Astrocyte (in vitro differentiated cells and primary cell): ENCODE results near the gene FLRT2. TPM values are rescaled to one million over a fixed set of nuclear protein-coding genes. Genes with fewer than 3 reads are reported as not detected.
A peak's percentile ranks its signal among the peaks of the same experiment; 100 is the strongest.

ENCODE experiments used
- DNase-seq: peaks from one replicate; pipeline ENCODE4 v3.0.0-alpha.2; 2010; ENCODE audit warnings: low read depth
- FAIRE-seq: peaks from 2 replicates; lab custom pipeline; 2011; peaks lifted over from hg19 to GRCh38; lab: Jason Lieb, UNC
- H2AFZ ChIP-seq: 2 replicates; pipeline ENCODE4 v1.6.0; 2012; ENCODE audit warnings: low read depth, low read length, inconsistent platforms
- H3K27ac ChIP-seq: 2 replicates; pipeline ENCODE4 v1.5.1; 2011; ENCODE audit warnings: low read depth, low read length, inconsistent platforms
- H3K27me3 ChIP-seq: 2 replicates; pipeline ENCODE4 v1.6.0; 2011; ENCODE audit warnings: low read length, inconsistent platforms; ENCODE audit not compliant: insufficient read depth
- H3K36me3 ChIP-seq: 2 replicates; pipeline ENCODE4 v1.5.1; 2011; ENCODE audit warnings: low read length, inconsistent platforms; ENCODE audit not compliant: insufficient read depth
- H3K4me1 ChIP-seq: 2 replicates; pipeline ENCODE4 v1.5.1; 2011; ENCODE audit warnings: low read length, inconsistent platforms; ENCODE audit not compliant: insufficient read depth
- H3K4me2 ChIP-seq: 2 replicates; pipeline ENCODE4 v1.6.0; 2012; ENCODE audit warnings: low read length, inconsistent platforms
- H3K4me3 ChIP-seq: 2 replicates; pipeline ENCODE4 v1.5.1; 2011; ENCODE audit warnings: low read depth, mild to moderate bottlenecking, low read length, inconsistent platforms; ENCODE audit not compliant: insufficient read depth
- H3K79me2 ChIP-seq: 2 replicates; pipeline ENCODE4 v1.6.0; 2012; ENCODE audit warnings: mild to moderate bottlenecking, low read length, inconsistent platforms; ENCODE audit not compliant: insufficient read depth
- H3K9ac ChIP-seq: 2 replicates; pipeline ENCODE4 v1.6.0; 2012; ENCODE audit warnings: mild to moderate bottlenecking, low read length, inconsistent platforms
- H3K9me3 ChIP-seq: 2 replicates; pipeline ENCODE4 v1.5.1; 2012; ENCODE audit warnings: low read depth, mild to moderate bottlenecking, low read length, inconsistent platforms; ENCODE audit not compliant: insufficient read depth
- H4K20me1 ChIP-seq: 2 replicates; pipeline ENCODE4 v1.6.0; 2012; ENCODE audit warnings: low read length, inconsistent platforms; ENCODE audit not compliant: insufficient read depth
- H3K27ac Mint-ChIP-seq: one replicate; pipeline ENCODE4 v1.8.0; 2021; ENCODE audit warnings: mild to moderate bottlenecking, mixed read lengths; ENCODE audit not compliant: unreplicated experiment
- H3K27me3 Mint-ChIP-seq: one replicate; pipeline ENCODE4 v1.8.0; 2021; ENCODE audit warnings: low read depth, mixed read lengths; ENCODE audit not compliant: unreplicated experiment
- H3K36me3 Mint-ChIP-seq: one replicate; pipeline ENCODE4 v1.8.0; 2021; ENCODE audit warnings: low read depth, mixed read lengths; ENCODE audit not compliant: unreplicated experiment
- H3K4me1 Mint-ChIP-seq: one replicate; pipeline ENCODE4 v1.8.0; 2021; ENCODE audit warnings: low read depth, mixed read lengths; ENCODE audit not compliant: unreplicated experiment
- H3K4me3 Mint-ChIP-seq: one replicate; pipeline ENCODE4 v1.8.0; 2021; ENCODE audit warnings: mild to moderate bottlenecking, moderate library complexity, mixed read lengths; ENCODE audit not compliant: unreplicated experiment
- H3K9me3 Mint-ChIP-seq: one replicate; pipeline ENCODE4 v1.8.0; 2021; ENCODE audit warnings: mild to moderate bottlenecking, mixed read lengths; ENCODE audit not compliant: unreplicated experiment
- EZH2 ChIP-seq: IDR thresholded peaks from 2 replicates; pipeline ENCODE4 v1.6.1; 2012; ENCODE audit warnings: mild to moderate bottlenecking, low read length, inconsistent platforms; ENCODE audit not compliant: insufficient read depth
- total RNA-seq: library from RNA; stranded (reverse); gene quantifications from 2 replicates; pipeline ENCODE4 v1.2.1, GENCODE V29; 2021
- TF ChIP-seq, protein P1 (sequence below): IDR thresholded peaks from 2 replicates; pipeline ENCODE4 v1.5.1; 2011; ENCODE audit warnings: low read depth, mild to moderate bottlenecking, inconsistent platforms, low read length, moderate library complexity; ENCODE audit not compliant: insufficient read depth

Gene FLRT2
- total RNA-seq, 1 donor from 2014 or later, result 227 TPM

DNA sequence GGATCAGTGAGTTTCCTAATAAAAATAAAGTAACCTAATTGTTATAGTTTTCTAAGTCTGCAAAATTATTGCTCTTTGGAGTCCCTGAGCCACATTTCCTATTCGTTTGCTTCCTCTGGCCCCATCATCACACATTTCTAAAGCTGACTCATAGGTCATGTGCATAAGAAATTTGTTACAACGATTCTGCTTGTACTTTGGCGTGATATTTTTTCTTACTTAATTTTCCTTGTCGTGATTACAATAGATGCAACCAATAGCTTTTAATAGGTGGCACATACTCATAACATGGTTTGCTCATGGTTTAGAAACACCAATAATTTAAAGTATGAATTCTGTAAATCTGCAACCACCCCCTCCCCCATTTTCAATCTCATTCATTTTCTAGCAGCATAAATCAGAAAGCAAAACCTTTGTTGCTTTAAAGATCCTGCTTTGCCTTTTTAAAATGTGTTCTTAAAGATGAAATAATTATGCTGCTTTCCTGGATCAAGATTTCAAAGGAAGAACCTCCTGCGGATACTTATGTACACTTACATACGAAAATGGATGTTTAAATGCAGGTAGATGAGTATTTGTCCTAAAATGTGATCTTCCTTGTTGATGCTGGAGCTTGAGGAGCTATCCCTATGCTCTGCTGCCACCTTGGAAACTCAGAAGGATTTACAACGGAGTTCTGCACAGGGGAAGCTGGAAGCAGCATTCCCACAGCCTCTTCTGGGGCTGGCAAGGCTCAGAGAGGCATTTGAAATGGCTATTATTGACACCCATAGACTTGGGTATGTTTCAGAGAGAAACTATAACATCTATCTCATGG, 1.7 kb upstream of the FLRT2 start:
- H3K27me3 Mint-ChIP-seq, result no peaks in the 10 kb centered on the region
- H2AFZ ChIP-seq, result peak overlapping the region; percentile 91
- H3K9me3 Mint-ChIP-seq, result no peaks in the 10 kb centered on the region
- peak overlapping the region; percentile 95 for H3K4me3 Mint-ChIP-seq
- peaks cover 54% of the 10 kb centered on the region for H3K4me1 ChIP-seq
- no peaks in the 10 kb centered on the region for H3K9me3 ChIP-seq
- H3K27ac Mint-ChIP-seq, result peak overlapping the region; percentile 99
- peak overlapping the region; percentile 74 for H3K27ac ChIP-seq
- TF ChIP-seq EZH2, result no peak
- TF ChIP-seq, protein P1, sequence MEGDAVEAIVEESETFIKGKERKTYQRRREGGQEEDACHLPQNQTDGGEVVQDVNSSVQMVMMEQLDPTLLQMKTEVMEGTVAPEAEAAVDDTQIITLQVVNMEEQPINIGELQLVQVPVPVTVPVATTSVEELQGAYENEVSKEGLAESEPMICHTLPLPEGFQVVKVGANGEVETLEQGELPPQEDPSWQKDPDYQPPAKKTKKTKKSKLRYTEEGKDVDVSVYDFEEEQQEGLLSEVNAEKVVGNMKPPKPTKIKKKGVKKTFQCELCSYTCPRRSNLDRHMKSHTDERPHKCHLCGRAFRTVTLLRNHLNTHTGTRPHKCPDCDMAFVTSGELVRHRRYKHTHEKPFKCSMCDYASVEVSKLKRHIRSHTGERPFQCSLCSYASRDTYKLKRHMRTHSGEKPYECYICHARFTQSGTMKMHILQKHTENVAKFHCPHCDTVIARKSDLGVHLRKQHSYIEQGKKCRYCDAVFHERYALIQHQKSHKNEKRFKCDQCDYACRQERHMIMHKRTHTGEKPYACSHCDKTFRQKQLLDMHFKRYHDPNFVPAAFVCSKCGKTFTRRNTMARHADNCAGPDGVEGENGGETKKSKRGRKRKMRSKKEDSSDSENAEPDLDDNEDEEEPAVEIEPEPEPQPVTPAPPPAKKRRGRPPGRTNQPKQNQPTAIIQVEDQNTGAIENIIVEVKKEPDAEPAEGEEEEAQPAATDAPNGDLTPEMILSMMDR, result peak; percentile 74
- H3K4me1 Mint-ChIP-seq, result peaks cover 17% of the 10 kb centered on the region
- H3K9ac ChIP-seq, result peak overlapping the region; percentile 87
- DNase-seq (peak; percentile 85), FAIRE-seq (no peak)
- H3K36me3 ChIP-seq, result no peaks in the 10 kb centered on the region
- peak overlapping the region; percentile 66 for H3K4me3 ChIP-seq
- peaks cover 3% of the 10 kb centered on the region for H3K36me3 Mint-ChIP-seq
- peaks cover 4% of the 10 kb centered on the region for H3K27me3 ChIP-seq
- H3K79me2 ChIP-seq, result no peaks in the 10 kb centered on the region
- H3K4me2 ChIP-seq, result peak overlapping the region; percentile 99
- H4K20me1 ChIP-seq, result no peaks in the 10 kb centered on the region

DNA sequence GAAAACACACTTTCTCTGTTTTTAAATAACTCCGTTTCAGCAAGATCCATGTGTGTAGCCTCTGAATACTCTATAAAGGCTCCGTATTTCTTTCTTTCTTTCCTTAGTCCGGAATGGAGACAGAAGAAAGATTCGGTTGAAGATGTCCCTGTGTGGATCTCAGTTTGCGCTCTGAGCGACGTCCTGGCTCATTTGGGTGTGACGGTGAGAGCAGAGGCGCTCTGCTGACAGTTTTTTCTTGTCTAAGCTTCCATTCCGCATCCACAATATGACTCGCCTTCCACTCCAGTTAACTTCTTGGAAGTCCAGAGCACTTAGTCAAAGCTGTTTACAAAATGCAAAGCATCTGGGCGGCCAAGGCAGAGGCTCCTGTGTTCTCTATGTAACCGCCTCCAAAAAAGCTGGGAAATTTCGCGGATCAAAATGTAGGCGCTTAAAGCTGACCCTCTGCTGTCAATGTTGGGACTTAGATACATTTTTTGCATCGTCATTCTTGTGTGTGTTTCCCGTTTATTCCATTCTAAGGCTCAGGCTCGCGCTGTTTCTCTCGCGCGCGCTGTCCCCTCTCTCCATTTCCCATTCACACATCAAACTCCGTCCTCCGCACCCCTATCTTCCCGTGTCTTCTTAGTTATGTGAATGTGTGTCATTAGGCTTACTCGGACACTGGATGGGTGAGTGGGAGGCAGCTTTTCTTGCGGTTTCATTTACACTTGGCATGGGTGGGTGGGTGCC, 880 bp upstream of the FLRT2 start:
- DNase-seq, result peak; percentile 77
- peaks cover 56% of the 10 kb centered on the region for H3K4me1 ChIP-seq
- FAIRE-seq, result no peak
- H3K27ac Mint-ChIP-seq, result peak overlapping the region; percentile 99
- H3K36me3 ChIP-seq, result no peaks in the 10 kb centered on the region
- H3K79me2 ChIP-seq, result no peaks in the 10 kb centered on the region
- H4K20me1 ChIP-seq, result no peaks in the 10 kb centered on the region
- no peaks in the 10 kb centered on the region for H3K9me3 ChIP-seq
- H3K27me3 ChIP-seq, result peaks cover 4% of the 10 kb centered on the region
- no peak for TF ChIP-seq EZH2
- TF ChIP-seq, protein P1, result no peak
- H3K27me3 Mint-ChIP-seq, result no peaks in the 10 kb centered on the region
- peak overlapping the region; percentile 95 for H3K4me3 Mint-ChIP-seq
- peak overlapping the region; percentile 74 for H3K27ac ChIP-seq
- peak overlapping the region; percentile 87 for H3K9ac ChIP-seq
- H3K36me3 Mint-ChIP-seq, result peaks cover 5% of the 10 kb centered on the region
- H3K4me3 ChIP-seq, result peak overlapping the region; percentile 66
- H3K4me2 ChIP-seq, result peak overlapping the region; percentile 99
- peaks cover 16% of the 10 kb centered on the region for H3K4me1 Mint-ChIP-seq
- no peaks in the 10 kb centered on the region for H3K9me3 Mint-ChIP-seq
- H2AFZ ChIP-seq, result peak overlapping the region; percentile 91
